GM06990 (cell line): ENCODE measurements around the gene WDFY3.
A peak's percentile ranks its signal among the peaks of the same experiment; 100 is the strongest.

ENCODE experiments used
- DNase-seq: peaks from one replicate; pipeline ENCODE4 v3.0.0-alpha.2; 2011; ENCODE audit not compliant: insufficient read length; ENCODE audit errors: extremely low read depth
- H3K27me3 ChIP-seq: replicated peaks from 2 replicates; pipeline ENCODE4 v1.6.0; 2011; ENCODE audit warnings: low read length; ENCODE audit not compliant: control insufficient read depth, insufficient read depth
- H3K36me3 ChIP-seq: 2 replicates; pipeline ENCODE4 v1.5.1; 2011; ENCODE audit warnings: low read length; ENCODE audit not compliant: control insufficient read depth, insufficient read depth
- H3K4me3 ChIP-seq: replicated peaks from 2 replicates; pipeline ENCODE4 v1.5.1; 2011; ENCODE audit warnings: low read depth, mild to moderate bottlenecking, control low read depth, low read length
- CTCF ChIP-seq: IDR thresholded peaks from 2 replicates; pipeline ENCODE4 v1.5.1; 2011; ENCODE audit warnings: low read length, control low read depth, mild to moderate bottlenecking, inconsistent platforms; ENCODE audit not compliant: insufficient read depth, poor library complexity, severe bottlenecking

WDFY3 gene

GRCh38 chr4:84985952-84986351 is 19.5 kb upstream of the WDFY3 start:
- H3K27me3 ChIP-seq, result no peaks in the 10 kb centered on the region
- no peak overlapping the region for H3K4me3 ChIP-seq
- no peak for TF ChIP-seq CTCF
- DNase-seq, result no peak
- H3K36me3 ChIP-seq, result no peaks in the 10 kb centered on the region

- no peak for TF ChIP-seq CTCF
- H3K27me3 ChIP-seq, result no peaks in the 10 kb centered on the region
- no peak overlapping the region for H3K4me3 ChIP-seq
- H3K36me3 ChIP-seq, result no peaks in the 10 kb centered on the region
- no peak for DNase-seq
Measured at GRCh38 chr4:84977396-84977795, 10.9 kb upstream of the WDFY3 start.

GRCh38 chr4:84973856-84974255 is 7.4 kb upstream of the WDFY3 start:
- TF ChIP-seq CTCF, result no peak
- no peaks in the 10 kb centered on the region for H3K36me3 ChIP-seq
- no peak overlapping the region for H3K4me3 ChIP-seq
- no peak for DNase-seq
- H3K27me3 ChIP-seq, result no peaks in the 10 kb centered on the region

- TF ChIP-seq CTCF, result peak; percentile 21
- H3K4me3 ChIP-seq, result no peak overlapping the region
- no peak for DNase-seq
Measured at GRCh38 chr4:84971319-84971932, 4.9 kb upstream of the WDFY3 start.

GRCh38 chr4:84968925-84969324 is 2.4 kb upstream of the WDFY3 start:
- TF ChIP-seq CTCF, result no peak
- Histone ChIP-seq H3K4me3 (no peak overlapping the region), H3K27me3 (no peaks in the 10 kb centered on the region), H3K36me3 (no peaks in the 10 kb centered on the region)
- no peak for DNase-seq

More at GRCh38 chr4:84971319-84971932, 4.9 kb upstream of the WDFY3 start:
- Histone ChIP-seq H3K27me3 (no peaks in the 10 kb centered on the region), H3K36me3 (no peaks in the 10 kb centered on the region)

- Histone ChIP-seq H3K36me3 (no peaks in the 10 kb centered on the region), H3K27me3 (no peaks in the 10 kb centered on the region), H3K4me3 (no peak overlapping the region)
- no peak for TF ChIP-seq CTCF
- DNase-seq, result no peak
Measured at GRCh38 chr4:84967243-84967690, 777 bp upstream of the WDFY3 start.
